Measurements from ENCODE around the gene ADGRB2. TPM values are rescaled to one million over a fixed set of nuclear protein-coding genes. Genes with fewer than 3 reads are reported as not detected.

Gene ADGRB2
- polyA plus RNA-seq, 3 donors: not detected

DNA sequence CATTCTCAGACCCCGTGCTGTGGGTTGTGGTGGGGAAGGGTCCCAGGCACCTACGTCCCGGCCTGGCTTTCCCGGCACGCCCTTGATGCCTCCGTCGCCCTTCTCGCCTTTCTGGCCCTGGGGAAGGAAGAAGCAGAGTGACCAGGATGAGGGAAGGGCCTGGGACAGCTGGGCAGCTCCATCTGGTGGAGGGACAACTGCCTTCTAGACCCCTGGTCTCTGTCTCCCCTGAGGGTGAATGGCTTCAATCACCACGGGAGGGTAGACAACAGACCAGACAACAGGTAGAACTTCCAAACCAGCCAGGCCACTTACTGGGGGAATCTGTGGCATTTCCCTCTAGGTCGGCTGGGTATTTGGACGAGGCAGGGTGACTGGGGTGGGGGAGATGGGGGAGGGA, 72.2 kb downstream of the ADGRB2 start:
- Histone ChIP-seq H3K36me3 (replicated peaks in 1 of 2; ENCODE audit: control insufficient read depth in 1 of 2, insufficient read depth in 2 of 2, low read length in 2 of 2) (no peaks in the 10 kb centered on the region), H3K4me1 (ENCODE audit: control insufficient read depth in 1 of 2, insufficient read depth in 2 of 2, low read length in 2 of 2) (no peaks in the 10 kb centered on the region), H2AFZ (ENCODE audit: insufficient read depth, low read depth, low read length, poor library complexity, severe bottlenecking) (no peak overlapping the region), H3K4me2 (replicated peaks; ENCODE audit: extremely low read depth, low read length, poor library complexity, severe bottlenecking) (no peak overlapping the region), H3K79me2 (ENCODE audit: insufficient read depth, low read length) (no peaks in the 10 kb centered on the region), H3K4me3 (replicated peaks in 1 of 3; ENCODE audit: low read depth in 2 of 3, low read length in 3 of 3) (no peak overlapping the region), H3K9ac (ENCODE audit: insufficient read depth, low read length, poor library complexity, severe bottlenecking) (no peak overlapping the region), H3K27ac (ENCODE audit: low read depth in 1 of 2, low read length in 2 of 2) (no peak overlapping the region), H3K27me3 (ENCODE audit: control insufficient read depth in 2 of 2, insufficient read depth in 2 of 2, low read length in 2 of 2) (no peaks in the 10 kb centered on the region), H4K20me1 (ENCODE audit: insufficient read depth, low read length) (no peaks in the 10 kb centered on the region), H3K9me3 (replicated peaks in 1 of 2; ENCODE audit: control insufficient read depth in 1 of 2, insufficient read depth in 1 of 2, low read length in 2 of 2) (no peaks in the 10 kb centered on the region)
- Mint-ChIP-seq H3K36me3 (no peaks in the 10 kb centered on the region), H3K4me3 (no peak overlapping the region), H3K4me1 (no peaks in the 10 kb centered on the region), H3K9me3 (peaks cover 0 to 2% (median 0%) of the 10 kb centered on the region in 7 donors), H3K27ac (no peak overlapping the region), H3K27me3 (ENCODE audit: low read depth in 3 of 3) (peaks cover 0 to 2% (median 1%) of the 10 kb centered on the region in 3 donors)
- DNase-seq: no peak
- intact Hi-C loops (cut with micrococcal nuclease): no loop called here
- TF ChIP-seq, protein P1, sequence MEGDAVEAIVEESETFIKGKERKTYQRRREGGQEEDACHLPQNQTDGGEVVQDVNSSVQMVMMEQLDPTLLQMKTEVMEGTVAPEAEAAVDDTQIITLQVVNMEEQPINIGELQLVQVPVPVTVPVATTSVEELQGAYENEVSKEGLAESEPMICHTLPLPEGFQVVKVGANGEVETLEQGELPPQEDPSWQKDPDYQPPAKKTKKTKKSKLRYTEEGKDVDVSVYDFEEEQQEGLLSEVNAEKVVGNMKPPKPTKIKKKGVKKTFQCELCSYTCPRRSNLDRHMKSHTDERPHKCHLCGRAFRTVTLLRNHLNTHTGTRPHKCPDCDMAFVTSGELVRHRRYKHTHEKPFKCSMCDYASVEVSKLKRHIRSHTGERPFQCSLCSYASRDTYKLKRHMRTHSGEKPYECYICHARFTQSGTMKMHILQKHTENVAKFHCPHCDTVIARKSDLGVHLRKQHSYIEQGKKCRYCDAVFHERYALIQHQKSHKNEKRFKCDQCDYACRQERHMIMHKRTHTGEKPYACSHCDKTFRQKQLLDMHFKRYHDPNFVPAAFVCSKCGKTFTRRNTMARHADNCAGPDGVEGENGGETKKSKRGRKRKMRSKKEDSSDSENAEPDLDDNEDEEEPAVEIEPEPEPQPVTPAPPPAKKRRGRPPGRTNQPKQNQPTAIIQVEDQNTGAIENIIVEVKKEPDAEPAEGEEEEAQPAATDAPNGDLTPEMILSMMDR (IDR thresholded peaks at IDR 0.05): no peak
- 97% methylated on average over 8 of the region's 11 CpGs for WGBS (ENCODE audit: insufficient coverage)

DNA sequence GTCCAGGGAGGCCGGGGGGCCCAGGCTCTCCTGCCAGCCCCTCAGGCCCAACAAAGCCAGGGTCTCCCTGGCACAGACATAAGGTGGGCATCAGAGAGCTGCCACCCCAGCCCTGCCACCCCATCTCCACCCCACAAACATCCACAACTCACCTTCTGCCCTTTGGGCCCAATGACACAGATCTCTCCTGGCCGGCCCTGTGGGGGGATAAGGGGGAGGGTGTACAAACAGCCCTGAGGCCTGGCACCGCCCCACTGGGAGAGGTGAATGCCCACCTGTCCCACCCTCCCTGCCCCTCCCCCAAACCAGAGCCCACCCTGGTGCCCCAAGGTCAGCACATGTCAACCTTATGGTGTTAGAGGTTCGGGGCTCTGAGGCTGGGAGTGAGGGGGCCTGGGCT, 72.7 kb downstream of the ADGRB2 start:
- H4K20me1 ChIP-seq (ENCODE audit: insufficient read depth, low read length): no peaks in the 10 kb centered on the region
- H3K27ac ChIP-seq (ENCODE audit: low read depth in 1 of 2, low read length in 2 of 2): no peak overlapping the region
- no peak overlapping the region for H2AFZ ChIP-seq (ENCODE audit: insufficient read depth, low read depth, low read length, poor library complexity, severe bottlenecking)
- Mint-ChIP-seq H3K36me3 (no peaks in the 10 kb centered on the region), H3K9me3 (peaks cover 0 to 2% (median 0%) of the 10 kb centered on the region in 7 donors), H3K4me3 (no peak overlapping the region), H3K27ac (no peak overlapping the region), H3K27me3 (ENCODE audit: low read depth in 3 of 3) (peaks cover 0 to 2% (median 1%) of the 10 kb centered on the region in 3 donors), H3K4me1 (no peaks in the 10 kb centered on the region)
- TF ChIP-seq, protein P1 (IDR thresholded peaks at IDR 0.05): no peak
- H3K4me1 ChIP-seq (ENCODE audit: control insufficient read depth in 1 of 2, insufficient read depth in 2 of 2, low read length in 2 of 2): no peaks in the 10 kb centered on the region
- H3K27me3 ChIP-seq (ENCODE audit: control insufficient read depth in 2 of 2, insufficient read depth in 2 of 2, low read length in 2 of 2): no peaks in the 10 kb centered on the region
- H3K9ac ChIP-seq (ENCODE audit: insufficient read depth, low read length, poor library complexity, severe bottlenecking): no peak overlapping the region
- H3K4me2 ChIP-seq (replicated peaks; ENCODE audit: extremely low read depth, low read length, poor library complexity, severe bottlenecking): no peak overlapping the region
- no peaks in the 10 kb centered on the region for H3K36me3 ChIP-seq (replicated peaks in 1 of 2; ENCODE audit: control insufficient read depth in 1 of 2, insufficient read depth in 2 of 2, low read length in 2 of 2)
- no peak for DNase-seq
- H3K9me3 ChIP-seq (replicated peaks in 1 of 2; ENCODE audit: control insufficient read depth in 1 of 2, insufficient read depth in 1 of 2, low read length in 2 of 2): no peaks in the 10 kb centered on the region
- intact Hi-C loops (cut with micrococcal nuclease): no loop called here
- no CpG with 5 or more reads among the region's 4 CpGs for WGBS (ENCODE audit: insufficient coverage)
- no peak overlapping the region for H3K4me3 ChIP-seq (replicated peaks in 1 of 3; ENCODE audit: low read depth in 2 of 3, low read length in 3 of 3)
- H3K79me2 ChIP-seq (ENCODE audit: insufficient read depth, low read length): no peaks in the 10 kb centered on the region

Measured in CD14-positive monocyte (primary cell).